CD4-positive, alpha-beta T cell treated with Interleukin-4 for 1 hour (primary cell): Measurements from ENCODE around the gene NR4A2.
"Not testable (repeated sequence)": the region's sequence is repeated elsewhere in the genome, so short reads cannot be mapped to it uniquely, and the experiment has no call there.

ENCODE experiments used
- DNase-seq, 2 donors: peaks; one replicate each; pipeline ENCODE4 v3.0.0-alpha.2; 2020 to 2022

The NR4A2 gene

DNA sequence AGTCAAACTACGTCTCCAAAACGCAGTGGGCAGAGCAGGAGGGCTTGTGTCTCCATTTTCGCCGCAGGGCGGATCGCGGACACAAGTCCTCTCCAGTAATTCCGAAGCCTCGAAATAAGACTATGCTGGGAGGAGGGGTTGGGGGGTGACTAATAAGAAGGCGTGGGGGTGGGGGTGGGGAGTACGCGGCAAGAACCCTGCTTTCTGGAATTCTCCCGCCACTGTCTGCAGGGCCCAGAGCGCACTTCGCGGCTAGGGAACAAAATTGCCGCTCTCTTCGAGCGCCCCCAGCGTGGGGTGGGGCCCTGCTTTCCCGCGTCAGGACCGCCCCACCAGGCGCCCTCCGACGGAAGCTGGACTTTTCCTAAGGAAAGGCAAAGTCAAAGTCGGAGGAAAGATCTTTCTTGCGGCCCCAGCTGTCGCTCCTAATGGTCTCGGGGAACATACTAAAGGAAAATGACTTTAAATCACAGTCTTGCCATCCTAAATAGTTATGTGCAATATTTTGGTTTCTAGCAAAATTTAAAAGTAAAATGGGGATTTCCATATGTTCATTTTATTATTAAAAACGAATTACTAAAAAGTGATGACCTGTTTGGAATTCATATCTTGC lies 11.9 kb downstream of the NR4A2 start:
- no peak for DNase-seq

DNA sequence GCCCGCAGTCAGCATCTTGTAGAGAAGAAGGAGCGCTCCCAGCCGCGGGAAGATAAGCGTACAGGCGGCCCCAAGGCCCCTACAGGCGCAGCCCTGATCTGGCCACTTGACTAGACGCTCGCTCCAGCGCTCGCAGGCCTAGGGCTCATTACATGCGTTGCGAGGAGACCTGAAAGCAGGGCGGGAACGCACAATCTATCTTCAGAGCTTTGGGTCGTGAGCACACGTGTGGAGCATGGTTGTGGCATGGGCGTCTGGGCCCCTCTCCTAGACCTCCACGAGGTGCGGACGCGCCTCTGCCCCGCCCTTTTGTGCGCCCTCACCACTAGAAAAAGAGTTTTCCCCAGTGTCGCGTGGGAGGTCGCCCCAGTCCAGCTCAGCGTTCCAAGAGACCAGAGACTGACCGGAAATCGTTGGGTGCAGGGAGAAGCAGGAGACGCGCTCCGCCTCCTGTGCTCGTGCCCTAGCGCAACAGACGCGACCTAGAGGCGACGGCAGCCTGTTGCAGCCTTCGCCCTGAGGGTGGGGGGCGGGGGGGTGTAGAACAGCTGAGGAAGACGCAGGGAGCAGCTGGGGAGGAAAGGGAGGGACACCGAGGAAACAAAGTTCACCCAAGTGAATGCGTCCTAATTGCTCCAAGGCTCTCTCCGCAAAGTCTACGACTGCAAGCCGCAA lies 12.6 kb downstream of the NR4A2 start:
- no peak for DNase-seq

DNA sequence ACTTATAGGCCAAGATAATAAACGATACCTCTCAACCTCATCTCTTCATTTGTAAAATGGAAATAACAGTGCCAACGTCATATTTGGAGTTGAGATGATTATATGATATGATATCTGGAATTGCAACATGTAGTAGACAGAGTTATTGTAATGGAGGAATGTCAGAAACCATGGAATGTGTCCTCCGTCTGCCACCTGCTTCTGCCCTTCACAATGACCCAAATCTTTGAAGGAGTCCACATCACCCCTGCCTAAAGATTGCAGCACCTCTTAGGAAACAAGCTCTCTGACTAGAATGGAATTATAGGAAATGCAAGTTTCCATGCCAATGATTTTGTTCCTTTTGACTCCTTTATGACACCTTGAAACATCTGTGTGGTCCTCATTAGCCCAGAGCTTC lies 14.9 kb downstream of the NR4A2 start:
- DNase-seq, result no peak

DNA sequence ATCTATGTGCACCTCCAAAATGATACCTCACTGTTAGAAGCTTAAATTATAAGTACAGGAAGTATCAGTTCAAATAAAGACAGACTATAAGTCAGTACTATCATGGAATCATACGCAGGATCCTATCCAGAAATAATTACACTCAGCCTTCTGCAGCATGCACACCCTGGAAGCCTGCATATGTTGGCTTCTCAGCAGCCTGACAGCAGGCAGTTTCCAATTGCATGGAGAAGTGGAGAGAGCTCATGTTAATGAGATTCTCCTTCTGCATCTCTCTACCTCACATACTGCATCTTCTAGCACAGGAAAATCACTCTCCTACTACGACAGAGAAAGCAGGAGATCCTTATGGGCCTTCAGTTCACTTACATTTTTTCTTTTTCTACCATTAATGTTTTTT lies 20.5 kb downstream of the NR4A2 start:
- no peak for DNase-seq

DNA sequence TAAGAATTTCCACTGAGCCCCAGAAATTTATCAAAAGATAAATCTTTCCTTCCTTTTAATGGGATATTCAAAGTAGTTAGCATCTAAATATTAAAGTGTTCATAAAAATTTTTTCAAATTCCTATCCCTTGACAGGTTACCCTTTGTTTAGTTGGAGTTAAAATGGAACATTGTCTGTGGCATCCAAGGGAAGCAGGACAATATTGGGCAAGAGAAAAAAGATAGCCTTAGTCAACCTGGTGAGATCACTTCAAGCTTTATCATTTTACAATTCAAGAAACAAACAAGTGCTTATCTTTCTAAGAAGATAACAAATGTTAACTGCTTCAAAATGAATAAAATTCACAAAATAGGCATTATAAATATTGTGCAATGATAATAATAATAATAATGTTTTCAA lies 21.7 kb downstream of the NR4A2 start:
- no peak for DNase-seq

DNA sequence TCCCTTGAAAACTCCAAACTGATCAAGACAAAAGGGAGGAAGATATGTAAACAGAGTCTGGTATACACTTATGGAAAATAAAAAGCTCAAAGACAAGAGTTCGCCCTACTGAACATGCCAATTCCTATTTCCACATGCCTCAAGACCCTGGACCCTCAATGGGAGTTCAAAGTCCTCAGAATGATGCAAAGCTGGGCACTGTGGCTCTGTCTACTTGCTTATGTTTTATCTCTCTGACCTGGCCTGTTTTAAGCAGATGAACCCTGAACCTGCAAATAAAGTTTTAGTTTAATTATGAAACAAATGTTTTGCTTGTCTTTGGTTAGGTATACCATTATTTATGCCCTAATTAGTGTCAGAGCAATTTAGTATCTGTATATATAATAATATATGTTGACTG lies 22.6 kb downstream of the NR4A2 start:
- DNase-seq, result no peak

DNA sequence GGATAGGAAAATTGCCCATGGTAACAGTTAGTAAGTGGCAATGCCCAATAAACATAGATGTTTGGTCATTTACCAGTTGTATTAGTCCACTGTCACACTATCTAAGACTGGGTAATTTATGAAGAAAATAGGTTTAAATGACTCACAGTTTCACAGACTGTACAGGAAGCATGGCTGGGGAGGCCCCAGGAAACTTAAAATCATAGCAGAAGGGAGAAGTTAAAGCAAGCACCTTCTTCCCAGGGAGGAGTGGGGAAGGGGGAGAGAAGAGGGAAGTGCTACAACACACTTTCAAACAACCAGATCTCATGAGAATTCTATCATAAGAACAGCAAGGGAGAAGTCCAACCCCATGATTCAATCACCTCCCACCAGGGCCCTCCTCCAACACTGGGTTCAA lies 23.4 kb downstream of the NR4A2 start:
- DNase-seq, result no peak

DNA sequence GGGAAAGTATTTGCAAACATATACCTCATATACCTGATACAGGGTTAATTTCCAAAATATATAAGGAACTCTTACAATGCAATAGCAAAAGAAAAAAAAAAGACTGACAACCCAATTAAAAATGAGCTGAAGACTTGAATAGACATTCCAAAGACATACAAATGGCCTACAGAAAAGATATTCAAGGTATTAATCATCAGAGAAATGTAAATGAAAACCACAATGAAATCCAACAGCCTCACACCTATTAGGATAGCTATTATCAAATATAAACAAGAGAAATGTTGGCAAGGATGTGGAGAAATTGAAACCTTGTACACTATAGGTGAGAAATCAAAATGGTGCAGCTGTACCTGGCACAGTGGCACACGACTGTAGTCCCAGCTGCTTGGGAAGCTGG lies 25.7 kb downstream of the NR4A2 start:
- no peak for DNase-seq

DNA sequence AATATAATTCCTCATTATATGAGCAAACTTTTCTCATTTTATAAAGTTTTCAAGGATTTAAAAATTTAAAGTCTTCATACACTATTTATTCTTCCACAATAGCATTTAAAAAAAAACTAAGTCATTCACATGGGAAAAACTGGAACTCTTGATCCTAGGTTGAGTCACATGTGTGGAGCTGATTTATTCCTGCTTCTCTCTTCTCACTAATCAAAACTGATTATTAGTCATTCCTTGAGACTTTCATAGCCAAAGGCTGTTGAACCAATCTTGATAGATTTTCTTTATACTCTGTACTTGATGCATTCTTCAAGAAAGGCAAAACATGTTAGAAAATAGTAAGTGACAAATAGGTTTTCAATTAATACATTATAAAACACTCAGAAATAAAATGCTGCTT lies 27.4 kb downstream of the NR4A2 start:
- no peak for DNase-seq

DNA sequence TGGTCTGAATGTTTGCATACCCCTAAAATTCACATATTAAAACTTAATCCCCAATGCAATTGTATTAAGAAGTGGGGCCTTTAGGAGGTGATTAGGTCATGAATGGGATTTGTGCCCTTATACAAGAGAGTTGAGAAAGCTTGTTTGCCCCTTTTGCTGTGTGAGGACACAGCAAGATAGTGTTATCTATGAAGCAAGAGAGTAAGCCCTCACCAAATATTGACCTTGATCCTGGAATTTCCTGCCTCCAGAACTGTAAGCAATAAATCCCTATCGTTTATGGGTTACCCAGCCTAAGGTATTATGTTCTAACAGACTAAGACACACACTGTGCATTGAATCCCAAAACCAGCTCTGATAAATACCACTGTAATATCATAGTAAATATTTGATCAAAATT lies 32.2 kb downstream of the NR4A2 start:
- DNase-seq, result no peak

DNA sequence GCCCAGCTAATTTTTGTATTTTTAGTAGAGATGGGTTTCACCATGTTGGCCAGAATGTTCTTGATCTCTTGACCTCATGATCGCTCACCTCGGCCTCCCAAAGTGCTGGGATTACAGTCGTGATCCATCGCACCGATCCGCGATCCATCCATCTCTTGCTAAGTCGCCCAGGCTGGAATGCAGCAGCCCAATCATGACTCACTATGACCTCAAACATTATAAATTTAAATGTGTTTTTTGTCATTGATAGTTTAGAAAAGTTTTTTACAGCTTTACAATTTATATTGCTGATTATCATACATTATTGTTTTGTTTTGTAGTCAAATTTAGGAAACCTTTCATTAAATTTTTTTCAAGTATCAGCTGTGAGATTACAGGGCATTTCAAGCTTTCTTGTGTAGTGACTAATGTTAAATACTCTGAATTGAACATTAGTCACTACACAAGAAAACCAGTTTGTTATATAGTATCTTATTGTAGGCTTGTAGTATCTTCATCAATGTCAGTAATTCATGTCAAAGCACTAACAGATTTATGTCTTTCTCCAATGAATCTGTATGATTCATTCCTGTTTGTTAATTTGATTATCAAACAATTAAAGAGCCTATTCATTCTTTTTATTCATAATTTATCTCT lies 37.5 kb downstream of the NR4A2 start:
- DNase-seq, result no peak

DNA sequence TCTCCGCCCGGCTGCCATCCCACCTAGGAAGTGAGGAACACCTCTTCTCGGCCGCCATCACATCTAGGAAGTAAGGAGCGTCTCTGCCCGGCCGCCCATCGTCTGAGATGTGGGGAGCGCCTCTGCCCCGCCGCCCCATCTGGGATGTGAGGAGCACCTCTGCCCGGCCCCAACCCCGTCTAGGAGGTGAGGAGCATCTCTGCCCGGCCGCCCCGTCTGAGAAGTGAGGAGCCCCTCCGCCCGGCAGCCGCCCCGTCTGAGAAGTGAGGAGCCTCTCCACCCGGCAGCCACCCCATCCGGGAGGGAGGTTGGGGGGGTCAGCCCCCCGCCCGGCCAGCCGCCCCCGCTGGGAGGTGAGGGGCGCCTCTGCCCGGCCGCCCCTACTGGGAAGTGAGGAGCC lies 39.1 kb downstream of the NR4A2 start:
- not testable (repeated sequence) for DNase-seq

DNA sequence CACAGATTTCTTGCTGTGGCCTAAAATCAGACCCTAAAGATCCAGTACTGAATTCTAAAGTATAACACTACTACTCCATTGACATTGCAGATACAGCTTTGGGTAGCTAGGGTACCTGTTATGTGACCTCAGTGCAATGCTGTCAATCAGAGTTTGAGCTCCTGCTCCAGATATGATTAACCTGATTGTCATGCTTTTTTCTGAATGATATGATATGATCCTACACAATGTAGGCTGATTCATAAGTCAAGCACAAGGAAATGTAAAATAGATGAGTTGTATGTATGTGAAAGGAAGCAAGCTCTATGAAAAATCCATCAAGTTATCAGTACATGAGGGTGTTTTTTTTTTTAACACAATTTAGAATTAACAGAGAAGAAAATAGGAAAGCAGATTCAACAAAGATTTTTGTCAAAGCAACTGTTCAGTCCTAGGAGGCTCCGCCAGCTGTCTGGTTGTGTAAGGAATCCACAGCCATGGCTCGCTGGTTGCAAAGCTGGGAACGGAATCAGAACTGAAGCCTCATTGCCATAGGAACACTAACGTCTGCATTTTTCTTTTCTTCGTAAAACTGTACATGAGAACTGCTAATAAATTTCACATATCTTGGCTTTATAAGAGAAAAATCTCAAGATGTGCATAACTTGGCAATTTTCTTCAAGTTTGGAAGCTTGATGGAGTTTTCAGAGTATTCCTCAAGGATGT lies 52.9 kb downstream of the NR4A2 start:
- no peak for DNase-seq
